Epithelial cell of esophagus (primary cell): ENCODE results near the gene WTIP.
"Not testable (repeated sequence)": the region's sequence is repeated elsewhere in the genome, so short reads cannot be mapped to it uniquely, and the experiment has no call there.

Experiments
- DNase-seq: peaks from one replicate; pipeline ENCODE4 v3.0.0; 2010; ENCODE audit warnings: low read depth
- H3K4me3 ChIP-seq: 2 replicates; pipeline ENCODE4 v1.5.1; 2011; ENCODE audit warnings: mild to moderate bottlenecking, low read length, control low read depth
- CTCF ChIP-seq: IDR thresholded peaks from 2 replicates; pipeline ENCODE4 v1.5.1; 2011; ENCODE audit warnings: low read depth, mild to moderate bottlenecking, low read length, control low read depth, inconsistent platforms; ENCODE audit not compliant: insufficient read depth; ENCODE audit errors: missing control alignments

WTIP gene

GRCh38 chr19:34474233-34474989 is 7.1 kb upstream of the WTIP start:
- TF ChIP-seq CTCF, result no peak
- no peak overlapping the region for H3K4me3 ChIP-seq
- DNase-seq, result no peak

- TF ChIP-seq CTCF, result no peak
- DNase-seq, result peak; percentile 83
- H3K4me3 ChIP-seq, result no peak overlapping the region
These were observed 6.3 kb upstream of the WTIP start for GRCh38 chr19:34475026-34475974.

- TF ChIP-seq CTCF, result no peak
These were observed 5.5 kb upstream of the WTIP start for GRCh38 chr19:34475975-34476594.

GRCh38 chr19:34478496-34478895 is 3.1 kb upstream of the WTIP start:
- DNase-seq, H3K4me3 ChIP-seq: not testable (repeated sequence)

More at GRCh38 chr19:34475975-34476594, 5.5 kb upstream of the WTIP start:
- DNase-seq, result no peak
- no peak overlapping the region for H3K4me3 ChIP-seq

- no peak for TF ChIP-seq CTCF
- no peak overlapping the region for H3K4me3 ChIP-seq
- no peak for DNase-seq
These were observed 2.2 kb upstream of the WTIP start for GRCh38 chr19:34479396-34479795.

GRCh38 chr19:34480491-34480890 is 1.1 kb upstream of the WTIP start:
- no peak for TF ChIP-seq CTCF
- H3K4me3 ChIP-seq, result no peak overlapping the region
- DNase-seq, result no peak

- no peak for TF ChIP-seq CTCF
- peak overlapping the region; percentile 59 for H3K4me3 ChIP-seq
- DNase-seq, result peak; percentile 57
These were observed 362 bp downstream of the WTIP start for GRCh38 chr19:34481861-34482379.
